T-helper 2 cell treated with Interferon-gamma antibody and Interleukin-4, amounts not matched to agents 100 ng/mL and 5 ng/mL, for 36 hours (primary cell): ENCODE measurements around the gene CISD3. TPM values are rescaled to one million over a fixed set of nuclear protein-coding genes. Genes with fewer than 3 reads are reported as not detected.

Experiments used
- intact Hi-C: fragments of 100-400 bp; cut with micrococcal nuclease; formaldehyde crosslinking; loops from one replicate; pipeline ENCODE4 v1.15.1; 2023
- total RNA-seq: library from RNA; stranded (reverse); gene quantifications from 2 replicates; pipeline ENCODE4 v1.2.3, GENCODE V29; 2022

Gene CISD3
- total RNA-seq, 1 donor from 2014 or later: 47.0 TPM

GRCh38 chr17:38741921-38742410 lies 11.8 kb downstream of the CISD3 start:
- intact Hi-C loops: no loop called here

GRCh38 chr17:38742411-38743308 lies 12.5 kb downstream of the CISD3 start:
- intact Hi-C loops: no loop called here

GRCh38 chr17:38743556-38744171 lies 13.5 kb downstream of the CISD3 start:
- intact Hi-C loops: no loop called here

- intact Hi-C loops: no loop called here
Measured at GRCh38 chr17:38745545-38745944, 15.4 kb downstream of the CISD3 start.

GRCh38 chr17:38746004-38746848 lies 16.1 kb downstream of the CISD3 start:
- intact Hi-C loops: no loop called here

- intact Hi-C loops: no loop called here
Measured at GRCh38 chr17:38746849-38747462, 16.8 kb downstream of the CISD3 start.

- intact Hi-C loops: no loop called here
Measured at GRCh38 chr17:38747463-38748148, 17.5 kb downstream of the CISD3 start.

GRCh38 chr17:38748149-38748891 lies 18.2 kb downstream of the CISD3 start, which contains the start of gene PCGF2:
Gene PCGF2 (minus strand): TSS chr17:38748336. CDS start chr17:38740402, 7,934 bp downstream.
- intact Hi-C loops: no loop called here

- intact Hi-C loops: no loop called here
Measured at GRCh38 chr17:38748892-38749222, 18.7 kb downstream of the CISD3 start.

GRCh38 chr17:38749223-38750043 lies 19.3 kb downstream of the CISD3 start:
- intact Hi-C loops: loop anchor here (5.0 kb wide), 2 partner anchors 192 to 703 kb away; partner anchors contain the start of gene MED1

GRCh38 chr17:38750044-38750311 lies 19.8 kb downstream of the CISD3 start:
- intact Hi-C loops: loop anchor here (5.0 kb wide), 2 partner anchors 193 to 702 kb away; partner anchors contain the start of gene MED1

- intact Hi-C loops: loop anchor here (1.0 to 5.0 kb wide), 4 partner anchors 75 to 702 kb away; partner anchors contain the start of gene MED1
Measured at GRCh38 chr17:38750312-38751121, 20.4 kb downstream of the CISD3 start.

- intact Hi-C loops: loop anchor here (1.0 to 5.0 kb wide), 4 partner anchors 76 to 701 kb away; partner anchors contain the start of gene MED1
Measured at GRCh38 chr17:38751144-38751807, 21.1 kb downstream of the CISD3 start.

- intact Hi-C loops: loop anchor here (1.0 to 5.0 kb wide), 9 partner anchors 23 to 700 kb away; partner anchors contain the start of genes CWC25, MED1 and PIP4K2B
Measured at GRCh38 chr17:38751808-38752307, 21.7 kb downstream of the CISD3 start.

GRCh38 chr17:38752308-38753070 lies 22.3 kb downstream of the CISD3 start, which contains the start of gene PSMB3:
Gene PSMB3 (plus strand): TSS chr17:38752741. CDS start chr17:38752827, 86 bp downstream.
- intact Hi-C loops: loop anchor here (1.0 to 5.0 kb wide), 7 partner anchors 24 to 700 kb away; partner anchors contain the start of genes CWC25, MED1 and PIP4K2B

- intact Hi-C loops: loop anchor here (2.0 to 5.0 kb wide), 4 partner anchors 24 to 699 kb away; partner anchors contain the start of genes CWC25 and MED1
Measured at GRCh38 chr17:38753071-38753506, 22.9 kb downstream of the CISD3 start.
